HG03571 (cell line): ENCODE measurements around the gene PGBD5.

Experiments
- ATAC-seq: cut with Tn5 transposase; IDR thresholded peaks from one replicate; pipeline ENCODE4 v1.9.1; 2021; ENCODE audit not compliant: unreplicated experiment

PGBD5 gene

DNA sequence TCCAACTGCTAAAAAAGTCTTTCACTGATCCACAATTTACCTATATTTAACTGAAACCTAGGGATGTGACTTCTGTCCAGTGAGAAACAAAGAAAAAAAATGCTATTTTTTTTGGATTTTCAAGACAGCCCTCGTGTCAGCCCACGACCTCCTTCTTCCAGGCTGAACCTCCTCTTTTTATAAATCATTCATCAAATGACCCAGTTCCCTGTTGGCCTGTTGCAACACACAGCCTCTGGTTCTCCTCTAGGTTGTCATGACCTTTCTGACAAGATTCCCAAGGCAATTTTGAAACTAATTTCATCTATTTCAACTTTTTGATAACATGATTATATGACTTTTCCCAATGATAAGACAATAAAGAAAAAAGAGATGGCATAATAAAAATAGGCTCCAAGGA lies 74.6 kb downstream of the PGBD5 start:
- no peak for ATAC-seq

- no peak for ATAC-seq
Observed at GRCh38 chr1:230350208-230350921, 75.8 kb downstream of the PGBD5 start.

DNA sequence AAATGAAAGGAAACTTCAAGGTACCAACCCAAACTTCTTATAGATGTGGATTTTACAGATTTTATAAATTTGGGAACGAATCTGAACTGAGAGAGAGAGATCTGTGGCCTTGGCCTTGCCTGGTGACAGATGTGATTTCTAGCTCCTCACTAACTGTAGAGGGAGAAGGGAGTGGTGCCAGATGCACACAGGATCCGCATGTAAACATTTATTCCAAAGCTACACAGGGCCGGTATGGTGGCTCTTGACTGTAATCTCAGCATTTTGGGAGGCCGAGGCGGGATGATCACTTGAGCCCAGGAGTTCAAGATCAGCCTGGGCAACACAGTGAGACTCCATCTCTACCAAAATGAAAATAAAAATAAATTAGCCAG lies 77.1 kb downstream of the PGBD5 start:
- ATAC-seq: no peak

- ATAC-seq: no peak
Observed at GRCh38 chr1:230348386-230349019, 77.6 kb downstream of the PGBD5 start.

DNA sequence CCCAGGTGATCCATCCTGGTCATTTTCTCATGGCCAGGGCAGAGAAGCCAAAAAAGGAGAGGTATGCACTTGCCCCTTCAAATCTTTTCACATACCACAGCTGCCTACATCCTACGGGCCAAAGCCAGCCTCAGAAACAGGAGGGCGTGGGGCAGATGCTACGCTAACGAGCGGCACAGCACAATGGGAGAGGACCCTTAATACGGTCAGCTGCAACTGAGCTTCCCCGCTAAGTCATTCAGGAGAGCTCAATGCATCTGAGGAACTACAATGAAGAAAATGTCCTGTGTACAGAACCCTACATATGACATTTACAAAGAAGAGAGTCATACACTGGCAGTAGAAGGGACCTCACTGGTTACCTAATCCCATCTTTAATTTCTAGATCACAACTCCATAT lies 78.2 kb downstream of the PGBD5 start:
- no peak for ATAC-seq

DNA sequence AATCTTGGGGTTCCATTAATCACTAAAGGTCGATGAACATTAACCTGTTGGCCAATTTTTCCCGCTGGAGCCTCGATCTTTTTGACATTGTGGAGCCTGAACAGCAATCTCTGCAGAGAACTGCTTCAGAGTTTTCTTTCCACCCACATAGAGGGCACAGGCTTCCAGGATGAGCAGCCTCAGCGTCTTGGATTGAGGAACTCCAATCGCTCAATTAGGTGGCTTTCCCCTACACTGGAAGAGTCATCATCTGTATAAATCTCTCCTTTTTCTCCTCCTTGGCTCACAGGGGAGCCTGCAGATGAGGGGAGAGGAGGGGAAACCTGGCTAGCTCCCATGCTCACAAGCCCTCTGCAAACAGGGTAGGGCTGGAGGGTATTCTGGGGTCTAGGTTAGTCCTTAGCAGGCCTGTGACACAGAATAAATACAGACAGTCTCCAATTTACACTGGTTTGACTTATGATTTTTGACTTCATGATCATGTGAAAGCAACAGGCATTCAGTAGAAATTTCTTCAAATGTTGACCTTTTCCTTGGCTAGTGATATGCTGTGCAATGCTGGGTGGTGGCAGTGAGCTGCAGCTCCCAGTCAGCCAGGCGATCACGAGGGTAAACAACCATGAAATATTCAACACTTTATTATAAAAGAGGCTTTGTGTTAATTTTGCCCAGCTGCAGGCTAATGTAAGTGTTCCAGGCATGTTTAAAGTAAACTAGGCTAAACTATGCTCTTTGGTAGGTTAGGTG lies 80.8 kb downstream of the PGBD5 start:
- no peak for ATAC-seq

- no peak for ATAC-seq
Observed at GRCh38 chr1:230342699-230343098, 83.4 kb downstream of the PGBD5 start.

- ATAC-seq: no peak
Observed at GRCh38 chr1:230342019-230342418, 84.1 kb downstream of the PGBD5 start.

- ATAC-seq: no peak
Observed at GRCh38 chr1:230341162-230341546, 85.0 kb downstream of the PGBD5 start.

- ATAC-seq: no peak
Observed at GRCh38 chr1:230340526-230341161, 85.5 kb downstream of the PGBD5 start.

GRCh38 chr1:230339033-230339432 lies 87.1 kb downstream of the PGBD5 start:
- no peak for ATAC-seq

DNA sequence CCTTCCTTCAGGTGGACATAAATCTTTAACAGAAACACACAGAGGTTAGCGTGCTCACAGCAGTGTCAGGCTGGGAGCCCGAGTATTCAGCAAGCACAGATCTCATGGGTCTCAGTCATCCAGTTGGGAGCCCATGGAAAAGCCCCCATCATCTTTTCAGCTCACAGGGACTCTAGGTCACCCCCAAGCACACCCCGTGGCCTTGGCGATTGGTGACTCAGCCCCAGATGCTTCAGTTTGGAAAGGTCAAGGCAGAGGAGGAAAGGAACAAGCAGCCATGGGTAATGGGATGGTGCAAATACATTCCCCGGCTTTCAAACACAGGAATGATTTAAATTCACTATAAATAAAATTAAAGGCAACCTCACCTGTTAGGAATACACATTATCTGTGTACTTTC lies 88.9 kb downstream of the PGBD5 start:
- no peak for ATAC-seq

GRCh38 chr1:230335861-230336522 lies 90.1 kb downstream of the PGBD5 start:
- no peak for ATAC-seq

GRCh38 chr1:230334447-230334837 lies 91.7 kb downstream of the PGBD5 start:
- no peak for ATAC-seq

GRCh38 chr1:230333590-230334446 lies 92.3 kb downstream of the PGBD5 start:
- no peak for ATAC-seq

GRCh38 chr1:230332575-230333066 lies 93.5 kb downstream of the PGBD5 start:
- ATAC-seq: no peak

GRCh38 chr1:230332061-230332460 lies 94.1 kb downstream of the PGBD5 start:
- no peak for ATAC-seq

- ATAC-seq: no peak
Observed at GRCh38 chr1:230330157-230330556, 96.0 kb downstream of the PGBD5 start.

DNA sequence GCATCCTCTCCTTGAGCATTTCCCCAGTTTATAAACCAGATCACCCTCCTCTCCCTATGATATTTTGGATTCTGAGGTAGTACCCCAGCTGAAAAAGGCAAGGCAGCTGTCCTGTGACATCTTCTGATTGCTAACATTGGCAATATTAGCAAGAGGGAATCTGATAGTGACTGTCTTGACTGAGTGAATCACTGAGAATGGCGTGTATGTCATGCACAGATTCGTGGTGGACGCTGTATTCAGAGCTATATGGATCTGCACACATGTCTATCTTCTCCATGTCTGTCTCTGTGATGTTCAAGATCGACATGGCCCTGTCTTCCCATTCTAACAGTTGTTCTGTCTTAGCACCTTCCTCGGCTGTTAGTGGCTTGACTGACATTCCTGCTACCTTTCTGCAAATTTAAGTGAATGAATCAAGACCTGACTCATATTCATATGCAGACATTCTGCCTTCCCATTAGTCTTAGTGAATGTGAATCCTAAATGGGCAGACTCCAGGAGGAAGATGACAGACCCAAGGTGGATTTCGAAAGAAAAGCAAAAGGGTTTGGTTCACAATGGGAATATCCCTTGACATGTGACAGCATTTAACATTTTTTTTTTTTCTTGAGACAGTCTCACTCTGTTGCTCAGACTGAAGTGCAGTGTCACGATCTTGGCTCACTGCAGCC lies 97.7 kb downstream of the PGBD5 start:
- ATAC-seq: no peak

DNA sequence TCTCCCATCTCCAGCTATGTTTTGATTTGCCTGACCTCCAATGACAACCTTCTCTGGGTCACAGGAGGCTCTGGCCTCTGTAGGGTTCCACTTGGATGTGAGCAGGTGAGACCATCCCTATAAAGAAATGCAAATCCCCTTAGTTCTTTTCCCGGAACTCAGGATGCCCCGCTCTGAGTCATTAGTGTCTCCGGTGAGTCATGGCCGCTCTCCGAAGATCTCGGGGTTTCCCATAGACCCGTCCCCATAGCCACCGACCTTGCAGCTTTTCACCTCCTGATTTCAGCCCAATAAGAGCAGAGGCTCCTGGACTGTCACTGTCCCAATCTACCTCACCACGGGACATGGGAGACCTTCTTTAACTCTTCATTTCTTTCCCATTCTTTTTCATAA lies 98.2 kb downstream of the PGBD5 start:
- ATAC-seq: no peak
